CD4-positive, alpha-beta memory T cell (primary cell): Measurements from ENCODE around the gene TACC2. TPM values are rescaled to one million over a fixed set of nuclear protein-coding genes. Genes with fewer than 3 reads are reported as not detected.

Source experiments
- polyA plus RNA-seq, 2 donors: library from polyadenylated mRNA; unstranded; fragments of 300-500 nt; fragmentation: Illumina TruSeq; gene quantifications; one replicate each; pipeline ENCODE4 v1.2.3, GENCODE V29; 2021
- total RNA-seq, 2 experiments: library from RNA; stranded (reverse); gene quantifications; one replicate each; pipeline ENCODE4 v1.2.3, GENCODE V29; 2021

The TACC2 gene
- total and polyA plus RNA-seq, 4 experiments from 2014 or later = not detected

Other genes starting within 250 kb of the TACC2 start
- 10 to 100 TPM; 24.5 to 26.2 TPM for gene ATE1, start 61.1 kb upstream of the TACC2 start, total RNA-seq
- 10 to 100 TPM; 24.9 to 36.6 TPM for gene ATE1, start 61.1 kb upstream of the TACC2 start, polyA plus RNA-seq
- gene NSMCE4A, start 13.9 kb upstream of the TACC2 start, total RNA-seq = 10 to 100 TPM; 71.2 to 74.8 TPM
- gene NSMCE4A, start 13.9 kb upstream of the TACC2 start, polyA plus RNA-seq = 10 to 100 TPM; 57.0 to 69.9 TPM